ENCODE data around the gene ACOXL.

DNA sequence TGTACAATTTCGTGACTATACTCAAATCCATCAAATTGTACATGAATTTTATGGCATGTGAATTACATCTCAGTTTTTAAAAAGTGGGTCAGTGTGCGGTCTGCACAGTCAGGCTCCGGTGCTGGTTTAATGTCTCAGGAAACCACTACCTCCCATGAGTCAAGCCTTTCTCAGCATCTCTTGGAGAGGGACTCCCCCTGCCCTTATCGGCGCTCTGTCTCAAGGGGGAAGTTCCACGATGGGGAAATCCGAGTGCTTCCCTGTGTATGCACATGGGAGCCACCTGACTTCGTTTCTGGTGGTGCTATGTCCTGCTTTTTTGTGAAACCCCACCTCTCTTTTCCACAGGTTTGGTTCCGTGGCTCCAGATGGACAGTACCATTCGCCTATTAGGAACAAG lies 72.5 kb downstream of the ACOXL start:
- TF ChIP-seq, protein P1, sequence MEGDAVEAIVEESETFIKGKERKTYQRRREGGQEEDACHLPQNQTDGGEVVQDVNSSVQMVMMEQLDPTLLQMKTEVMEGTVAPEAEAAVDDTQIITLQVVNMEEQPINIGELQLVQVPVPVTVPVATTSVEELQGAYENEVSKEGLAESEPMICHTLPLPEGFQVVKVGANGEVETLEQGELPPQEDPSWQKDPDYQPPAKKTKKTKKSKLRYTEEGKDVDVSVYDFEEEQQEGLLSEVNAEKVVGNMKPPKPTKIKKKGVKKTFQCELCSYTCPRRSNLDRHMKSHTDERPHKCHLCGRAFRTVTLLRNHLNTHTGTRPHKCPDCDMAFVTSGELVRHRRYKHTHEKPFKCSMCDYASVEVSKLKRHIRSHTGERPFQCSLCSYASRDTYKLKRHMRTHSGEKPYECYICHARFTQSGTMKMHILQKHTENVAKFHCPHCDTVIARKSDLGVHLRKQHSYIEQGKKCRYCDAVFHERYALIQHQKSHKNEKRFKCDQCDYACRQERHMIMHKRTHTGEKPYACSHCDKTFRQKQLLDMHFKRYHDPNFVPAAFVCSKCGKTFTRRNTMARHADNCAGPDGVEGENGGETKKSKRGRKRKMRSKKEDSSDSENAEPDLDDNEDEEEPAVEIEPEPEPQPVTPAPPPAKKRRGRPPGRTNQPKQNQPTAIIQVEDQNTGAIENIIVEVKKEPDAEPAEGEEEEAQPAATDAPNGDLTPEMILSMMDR (IDR thresholded peaks at IDR 0.05), result no peak
- no peak for TF ChIP-seq POLR2A (IDR thresholded peaks at IDR 0.05)

Measured in testis (tissue), 2 donors.